ENCODE measurements around the gene PREX1.
A peak's percentile ranks its signal among the peaks of the same experiment; 100 is the strongest.

- TF ChIP-seq CTCF (conservative IDR thresholded peaks at IDR 0.05) (peak; percentile 64), EZH2 (IDR thresholded peaks at IDR 0.05; ENCODE audit: low read depth) (no peak)
Observed at GRCh38 chr20:48656661-48657211, 171.1 kb downstream of the PREX1 start.

Data from PC-9 (cell line).